Upper lobe of left lung (tissue), 4 donors: Measurements from ENCODE around the gene RELL1.

Experiments used
- POLR2A ChIP-seq, 4 donors: fragments of 450-650 bp; IDR thresholded peaks; one replicate each; pipeline ENCODE4 v1.5.1; 2016 to 2017; ENCODE audit warnings: antibody characterized with exemption in 4 of 4, mild to moderate bottlenecking in 2 of 4
- POLR2AphosphoS5 ChIP-seq, 2 donors: sonication (generic); formaldehyde crosslinking; IDR thresholded peaks; one replicate each; pipeline ENCODE4 v1.5.1; 2017; ENCODE audit warnings: antibody characterized with exemption in 2 of 2
- TF ChIP-seq, protein P1 (sequence below), 6 experiments: fragments of 450-650 bp in 4 of 6; fragments of 200-600 bp in 2 of 6; sonication (generic) in 2 of 6; IDR thresholded peaks; one replicate each; pipeline ENCODE4 v1.5.1; 2016 to 2019; ENCODE audit warnings: antibody characterized with exemption in 6 of 6

DNA sequence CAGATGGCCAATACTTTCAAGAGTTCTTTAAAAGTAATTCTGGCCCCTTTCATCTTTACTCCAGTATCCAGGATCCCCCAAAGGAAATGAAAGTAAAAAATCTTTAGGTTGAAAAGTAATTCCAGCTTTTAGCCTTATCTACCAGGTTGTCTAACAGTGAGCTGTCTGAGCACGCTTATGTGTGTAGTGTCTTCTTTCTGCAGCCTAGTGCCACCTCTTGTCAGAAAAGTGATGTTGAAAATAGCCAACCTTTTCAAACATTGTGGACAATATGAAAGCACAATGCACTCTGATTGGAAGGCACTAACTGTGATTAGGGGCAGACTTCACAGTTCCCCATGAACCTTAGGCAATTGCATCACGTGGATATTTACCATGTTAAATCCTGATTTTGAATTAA lies 92.1 kb downstream of the RELL1 start:
- TF ChIP-seq, protein P1, sequence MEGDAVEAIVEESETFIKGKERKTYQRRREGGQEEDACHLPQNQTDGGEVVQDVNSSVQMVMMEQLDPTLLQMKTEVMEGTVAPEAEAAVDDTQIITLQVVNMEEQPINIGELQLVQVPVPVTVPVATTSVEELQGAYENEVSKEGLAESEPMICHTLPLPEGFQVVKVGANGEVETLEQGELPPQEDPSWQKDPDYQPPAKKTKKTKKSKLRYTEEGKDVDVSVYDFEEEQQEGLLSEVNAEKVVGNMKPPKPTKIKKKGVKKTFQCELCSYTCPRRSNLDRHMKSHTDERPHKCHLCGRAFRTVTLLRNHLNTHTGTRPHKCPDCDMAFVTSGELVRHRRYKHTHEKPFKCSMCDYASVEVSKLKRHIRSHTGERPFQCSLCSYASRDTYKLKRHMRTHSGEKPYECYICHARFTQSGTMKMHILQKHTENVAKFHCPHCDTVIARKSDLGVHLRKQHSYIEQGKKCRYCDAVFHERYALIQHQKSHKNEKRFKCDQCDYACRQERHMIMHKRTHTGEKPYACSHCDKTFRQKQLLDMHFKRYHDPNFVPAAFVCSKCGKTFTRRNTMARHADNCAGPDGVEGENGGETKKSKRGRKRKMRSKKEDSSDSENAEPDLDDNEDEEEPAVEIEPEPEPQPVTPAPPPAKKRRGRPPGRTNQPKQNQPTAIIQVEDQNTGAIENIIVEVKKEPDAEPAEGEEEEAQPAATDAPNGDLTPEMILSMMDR (IDR thresholded peaks at IDR 0.05) = no peak
- TF ChIP-seq POLR2AphosphoS5 (IDR thresholded peaks at IDR 0.05) = no peak
- no peak for TF ChIP-seq POLR2A (IDR thresholded peaks at IDR 0.05)
